Thyroid gland (tissue), 4 donors: ENCODE measurements around the gene PCSK2.

Source experiments
- POLR2A ChIP-seq, 2 donors: fragments of 450-650 bp; IDR thresholded peaks; one replicate each; pipeline ENCODE4 v1.6.1; 2017; ENCODE audit warnings: antibody characterized with exemption in 2 of 2, mild to moderate bottlenecking in 2 of 2, moderate library complexity in 1 of 2
- TF ChIP-seq, protein P1 (sequence below), 6 experiments: fragments of 200-600 bp in 3 of 6; fragments of 450-650 bp in 3 of 6; sonication (generic) in 3 of 6; IDR thresholded peaks; one replicate each; pipeline ENCODE4 v1.5.1; 2016 to 2019; ENCODE audit warnings: antibody characterized with exemption in 6 of 6, mild to moderate bottlenecking in 2 of 6, inconsistent platforms in 1 of 6, moderate library complexity in 1 of 6

DNA sequence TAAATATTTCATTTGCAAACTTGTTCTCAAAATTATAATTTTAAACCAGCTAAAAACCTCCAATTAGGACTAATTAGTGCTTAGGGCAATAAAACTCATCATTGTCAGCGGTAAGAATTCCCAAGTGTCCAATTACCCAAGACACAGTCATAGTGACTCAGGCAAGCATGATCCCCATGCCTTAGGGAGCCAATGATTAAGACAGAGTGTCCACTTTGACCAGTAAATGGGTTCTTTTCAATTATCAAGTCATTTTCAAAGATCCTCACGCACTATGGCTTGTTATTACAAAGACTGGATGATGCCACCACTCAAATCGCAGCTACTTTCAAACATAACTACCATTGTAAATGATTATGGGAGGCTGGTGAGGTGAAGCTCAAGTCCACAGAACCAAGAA lies 190.4 kb downstream of the PCSK2 start:
- TF ChIP-seq, protein P1, sequence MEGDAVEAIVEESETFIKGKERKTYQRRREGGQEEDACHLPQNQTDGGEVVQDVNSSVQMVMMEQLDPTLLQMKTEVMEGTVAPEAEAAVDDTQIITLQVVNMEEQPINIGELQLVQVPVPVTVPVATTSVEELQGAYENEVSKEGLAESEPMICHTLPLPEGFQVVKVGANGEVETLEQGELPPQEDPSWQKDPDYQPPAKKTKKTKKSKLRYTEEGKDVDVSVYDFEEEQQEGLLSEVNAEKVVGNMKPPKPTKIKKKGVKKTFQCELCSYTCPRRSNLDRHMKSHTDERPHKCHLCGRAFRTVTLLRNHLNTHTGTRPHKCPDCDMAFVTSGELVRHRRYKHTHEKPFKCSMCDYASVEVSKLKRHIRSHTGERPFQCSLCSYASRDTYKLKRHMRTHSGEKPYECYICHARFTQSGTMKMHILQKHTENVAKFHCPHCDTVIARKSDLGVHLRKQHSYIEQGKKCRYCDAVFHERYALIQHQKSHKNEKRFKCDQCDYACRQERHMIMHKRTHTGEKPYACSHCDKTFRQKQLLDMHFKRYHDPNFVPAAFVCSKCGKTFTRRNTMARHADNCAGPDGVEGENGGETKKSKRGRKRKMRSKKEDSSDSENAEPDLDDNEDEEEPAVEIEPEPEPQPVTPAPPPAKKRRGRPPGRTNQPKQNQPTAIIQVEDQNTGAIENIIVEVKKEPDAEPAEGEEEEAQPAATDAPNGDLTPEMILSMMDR (IDR thresholded peaks at IDR 0.05) = no peak
- no peak for TF ChIP-seq POLR2A (IDR thresholded peaks at IDR 0.05)
